ENCODE measurements around the gene MGAT5. TPM values are rescaled to one million over a fixed set of nuclear protein-coding genes. Genes with fewer than 3 reads are reported as not detected.

MGAT5 gene
- total RNA-seq, 4 donors from 2014 or later = 47.4 to 56.4 (median 50.3) TPM

- no peaks in the 10 kb centered on the region for H3K9me3 ChIP-seq
- TF ChIP-seq CTCF (IDR thresholded peaks at IDR 0.05) = no peak
- TF ChIP-seq EP300 (IDR thresholded peaks at IDR 0.05) = no peak
- TF ChIP-seq POLR2AphosphoS5 (IDR thresholded peaks at IDR 0.05) = no peak
- no peak for TF ChIP-seq POLR2A (IDR thresholded peaks at IDR 0.05; ENCODE audit: low read depth)
- no peak overlapping the region for H3K4me3 ChIP-seq
- intact Hi-C loops (cut with DNase I) = no loop called here
- no peak overlapping the region for H3K27ac ChIP-seq (replicated peaks in 1 of 4)
- no peak for DNase-seq (ENCODE audit: extremely low spot score)
- 90% methylated on average over 4 of the region's 5 CpGs for WGBS
- no peaks in the 10 kb centered on the region for H3K27me3 ChIP-seq
- H3K36me3 ChIP-seq = peaks cover 0 to 7% (median 3%) of the 10 kb centered on the region in 4 donors
- peaks cover 44 to 53% (median 46%) of the 10 kb centered on the region in 4 donors for H3K4me1 ChIP-seq
These were observed 152.4 kb downstream of the MGAT5 start for GRCh38 chr2:134406311-134406710.

GRCh38 chr2:134406736-134407135, 152.9 kb downstream of the MGAT5 start:
- intact Hi-C loops (cut with DNase I) = no loop called here
- Histone ChIP-seq H3K36me3 (peaks cover 0 to 7% (median 3%) of the 10 kb centered on the region in 4 donors), H3K9me3 (no peaks in the 10 kb centered on the region), H3K27me3 (no peaks in the 10 kb centered on the region), H3K4me3 (no peak overlapping the region), H3K27ac (replicated peaks in 1 of 4) (no peak overlapping the region), H3K4me1 (peaks cover 44 to 53% (median 46%) of the 10 kb centered on the region in 4 donors)
- DNase-seq (ENCODE audit: extremely low spot score) = no peak
- TF ChIP-seq CTCF (IDR thresholded peaks at IDR 0.05) = no peak
- TF ChIP-seq EP300 (IDR thresholded peaks at IDR 0.05) = no peak
- TF ChIP-seq POLR2AphosphoS5 (IDR thresholded peaks at IDR 0.05) = no peak
- no peak for TF ChIP-seq POLR2A (IDR thresholded peaks at IDR 0.05; ENCODE audit: low read depth)
- WGBS = 97% methylated on average over 3 of the region's 3 CpGs

GRCh38 chr2:134407154-134407890, 153.4 kb downstream of the MGAT5 start:
- no peak overlapping the region for H3K4me3 ChIP-seq
- peaks cover 0 to 7% (median 3%) of the 10 kb centered on the region in 4 donors for H3K36me3 ChIP-seq
- WGBS = 92% methylated on average over 4 of the region's 4 CpGs
- H3K9me3 ChIP-seq = no peaks in the 10 kb centered on the region
- no peak overlapping the region for H3K27ac ChIP-seq (replicated peaks in 1 of 4)
- H3K27me3 ChIP-seq = no peaks in the 10 kb centered on the region
- DNase-seq (ENCODE audit: extremely low spot score) = no peak
- no peak for TF ChIP-seq EP300 (IDR thresholded peaks at IDR 0.05)
- no peak for TF ChIP-seq POLR2A (IDR thresholded peaks at IDR 0.05; ENCODE audit: low read depth)
- no peak for TF ChIP-seq CTCF (IDR thresholded peaks at IDR 0.05)
- TF ChIP-seq POLR2AphosphoS5 (IDR thresholded peaks at IDR 0.05) = no peak
- peaks cover 44 to 50% (median 47%) of the 10 kb centered on the region in 4 donors for H3K4me1 ChIP-seq
- intact Hi-C loops (cut with DNase I) = no loop called here

- Histone ChIP-seq H3K4me1 (peaks cover 36 to 47% (median 39%) of the 10 kb centered on the region in 4 donors), H3K36me3 (peaks cover 0 to 13% (median 1%) of the 10 kb centered on the region in 4 donors), H3K27me3 (no peaks in the 10 kb centered on the region), H3K4me3 (no peak overlapping the region), H3K9me3 (no peaks in the 10 kb centered on the region), H3K27ac (replicated peaks in 1 of 4) (no peak overlapping the region)
- TF ChIP-seq CTCF (IDR thresholded peaks at IDR 0.05) (no peak), EP300 (IDR thresholded peaks at IDR 0.05) (no peak), POLR2AphosphoS5 (IDR thresholded peaks at IDR 0.05) (no peak), POLR2A (IDR thresholded peaks at IDR 0.05; ENCODE audit: low read depth) (no peak)
- no peak for DNase-seq (ENCODE audit: extremely low spot score)
- intact Hi-C loops (cut with DNase I) = no loop called here
- 51% methylated on average over 3 of the region's 3 CpGs for WGBS
These were observed 154.5 kb downstream of the MGAT5 start for GRCh38 chr2:134408386-134408785.
